GM21360 (cell line): ENCODE results near the gene WDR27.
"Not testable (repeated sequence)": the region's sequence is repeated elsewhere in the genome, so short reads cannot be mapped to it uniquely, and the experiment has no call there.

Source experiments
- ATAC-seq: cut with Tn5 transposase; IDR thresholded peaks from one replicate; pipeline ENCODE4 v1.9.1; 2021; ENCODE audit warnings: mild to moderate bottlenecking, moderate library complexity; ENCODE audit not compliant: unreplicated experiment

The WDR27 gene

GRCh38 chr6:169533301-169534038 is 168.4 kb downstream of the WDR27 start:
- no peak for ATAC-seq

GRCh38 chr6:169530752-169531123 is 171.1 kb downstream of the WDR27 start:
- ATAC-seq: no peak

GRCh38 chr6:169529931-169530751 is 171.7 kb downstream of the WDR27 start:
- ATAC-seq: no peak

GRCh38 chr6:169528755-169529154 is 173.1 kb downstream of the WDR27 start:
- no peak for ATAC-seq

GRCh38 chr6:169527306-169527705 is 174.5 kb downstream of the WDR27 start:
- no peak for ATAC-seq

- ATAC-seq: no peak
Observed at GRCh38 chr6:169521825-169522224, 180.0 kb downstream of the WDR27 start.

- no peak for ATAC-seq
Observed at GRCh38 chr6:169520104-169520503, 181.7 kb downstream of the WDR27 start.

GRCh38 chr6:169518451-169518850 is 183.4 kb downstream of the WDR27 start:
- no peak for ATAC-seq

- ATAC-seq: no peak
Observed at GRCh38 chr6:169513478-169514193, 188.2 kb downstream of the WDR27 start.

GRCh38 chr6:169511785-169512184 is 190.0 kb downstream of the WDR27 start:
- not testable (repeated sequence) for ATAC-seq

GRCh38 chr6:169510871-169511270 is 191.0 kb downstream of the WDR27 start:
- no peak for ATAC-seq

- no peak for ATAC-seq
Observed at GRCh38 chr6:169508452-169508851, 193.4 kb downstream of the WDR27 start.

GRCh38 chr6:169503422-169504152 is 198.2 kb downstream of the WDR27 start:
- ATAC-seq: no peak

GRCh38 chr6:169502445-169502844 is 199.4 kb downstream of the WDR27 start:
- ATAC-seq: no peak

- no peak for ATAC-seq
Observed at GRCh38 chr6:169501777-169502313, 200.0 kb downstream of the WDR27 start.

- no peak for ATAC-seq
Observed at GRCh38 chr6:169501128-169501527, 200.7 kb downstream of the WDR27 start.

- no peak for ATAC-seq
Observed at GRCh38 chr6:169500688-169501087, 201.1 kb downstream of the WDR27 start.

- no peak for ATAC-seq
Observed at GRCh38 chr6:169499848-169500247, 202.0 kb downstream of the WDR27 start.

- ATAC-seq: no peak
Observed at GRCh38 chr6:169498916-169499513, 202.8 kb downstream of the WDR27 start.

GRCh38 chr6:169495601-169496000 is 206.2 kb downstream of the WDR27 start:
- no peak for ATAC-seq
